Liver (tissue), 9 donors: ENCODE measurements around the gene HTR2B. TPM values are rescaled to one million over a fixed set of nuclear protein-coding genes. Genes with fewer than 3 reads are reported as not detected.
"Not testable (repeated sequence)": the region's sequence is repeated elsewhere in the genome, so short reads cannot be mapped to it uniquely, and the experiment has no call there.

Experiments used
- DNase-seq: peaks from one replicate; pipeline ENCODE4 v3.0.0-alpha.2; 2017; ENCODE audit warnings: low spot score
- H3K27ac ChIP-seq, 2 donors: one replicate each; pipeline ENCODE4 v1.7.0; 2013; ENCODE audit warnings: inconsistent platforms in 2 of 2, low read length in 2 of 2, control low read depth in 1 of 2, low read depth in 1 of 2, mild to moderate bottlenecking in 1 of 2
- H3K27me3 ChIP-seq, 4 donors: one replicate each; pipeline versions ENCODE4 v1.6.1 to v1.7.0; 2013; ENCODE audit warnings: low read length in 3 of 4, inconsistent platforms in 1 of 4, mild to moderate bottlenecking in 1 of 4, moderate library complexity in 1 of 4; ENCODE audit not compliant: control insufficient read depth in 4 of 4, insufficient read depth in 4 of 4
- H3K36me3 ChIP-seq, 4 donors: one replicate each; pipeline versions ENCODE4 v1.6.1 to v1.7.0; 2013; ENCODE audit warnings: low read length in 3 of 4, mild to moderate bottlenecking in 3 of 4, low read depth in 1 of 4, moderate library complexity in 1 of 4; ENCODE audit not compliant: control insufficient read depth in 4 of 4, insufficient read depth in 3 of 4
- H3K4me1 ChIP-seq, 4 donors: one replicate each; pipeline versions ENCODE4 v1.6.1 to v1.7.0; 2013; ENCODE audit warnings: low read length in 3 of 4, mild to moderate bottlenecking in 3 of 4, moderate library complexity in 1 of 4; ENCODE audit not compliant: control insufficient read depth in 4 of 4, insufficient read depth in 4 of 4
- H3K4me3 ChIP-seq, 3 donors: one replicate each; pipeline versions ENCODE4 v1.6.1 to v1.7.0; 2013; ENCODE audit warnings: low read length in 3 of 3, control low read depth in 1 of 3, low read depth in 1 of 3, mild to moderate bottlenecking in 1 of 3
- H3K9ac ChIP-seq, 2 donors: one replicate each; pipeline ENCODE4 v1.7.0; 2013; ENCODE audit warnings: low read length in 2 of 2, mild to moderate bottlenecking in 2 of 2, moderate library complexity in 2 of 2, control low read depth in 1 of 2, low read depth in 1 of 2
- H3K9me3 ChIP-seq, 4 donors: one replicate each; pipeline versions ENCODE4 v1.6.1 to v1.7.0; 2013; ENCODE audit warnings: low read length in 3 of 4; ENCODE audit not compliant: control insufficient read depth in 4 of 4
- CTCF ChIP-seq: fragments of 150-350 bp; IDR thresholded peaks from 2 replicates; pipeline ENCODE4 v1.5.1; 2017; ENCODE audit warnings: improper control_type of control experiment, low read depth, low read length; ENCODE audit not compliant: missing input control
- EGR1 ChIP-seq, 2 donors: IDR thresholded peaks; 2 replicates each; pipeline ENCODE4 v1.6.1; 2016 to 2018; ENCODE audit warnings: antibody characterized with exemption in 2 of 2, low read depth in 2 of 2
- FOXA1 ChIP-seq: IDR thresholded peaks from 2 replicates; pipeline ENCODE4 v1.6.1; 2016; ENCODE audit warnings: antibody characterized with exemption
- FOXA2 ChIP-seq: IDR thresholded peaks from 2 replicates; pipeline ENCODE4 v1.6.1; 2016; ENCODE audit warnings: antibody characterized with exemption
- GABPA ChIP-seq, 2 donors: IDR thresholded peaks in 1 of 2; conservative IDR thresholded peaks in 1 of 2; 2 replicates each; pipeline ENCODE4 v1.6.1; 2016; ENCODE audit warnings: antibody characterized with exemption in 2 of 2, mild to moderate bottlenecking in 1 of 2, moderate library complexity in 1 of 2
- HNF4A ChIP-seq, 2 donors: conservative IDR thresholded peaks; 2 replicates each; pipeline ENCODE4 v1.6.1; 2016; ENCODE audit warnings: antibody characterized with exemption in 2 of 2, mild to moderate bottlenecking in 2 of 2
- HNF4G ChIP-seq: IDR thresholded peaks from 2 replicates; pipeline ENCODE4 v1.6.1; 2016; ENCODE audit warnings: antibody characterized with exemption
- JUND ChIP-seq, 2 donors: IDR thresholded peaks; 2 replicates each; pipeline ENCODE4 v1.6.1; 2016; ENCODE audit warnings: antibody characterized with exemption in 2 of 2
- MAX ChIP-seq: IDR thresholded peaks from 2 replicates; pipeline ENCODE4 v1.6.1; 2016; ENCODE audit warnings: antibody characterized with exemption
- NR2F2 ChIP-seq: IDR thresholded peaks from 2 replicates; pipeline ENCODE4 v1.6.1; 2016; ENCODE audit warnings: antibody characterized with exemption
- RAD21 ChIP-seq, 2 donors: IDR thresholded peaks; 2 replicates each; pipeline ENCODE4 v1.6.1; 2016; ENCODE audit warnings: antibody characterized with exemption in 2 of 2, mild to moderate bottlenecking in 2 of 2
- REST ChIP-seq: IDR thresholded peaks from 2 replicates; pipeline ENCODE4 v1.6.1; 2016; ENCODE audit warnings: antibody characterized with exemption, mild to moderate bottlenecking
- RXRA ChIP-seq, 2 donors: IDR thresholded peaks; 2 replicates each; pipeline ENCODE4 v1.6.1; 2017 to 2018; ENCODE audit warnings: antibody characterized with exemption in 2 of 2, mild to moderate bottlenecking in 1 of 2
- SP1 ChIP-seq: IDR thresholded peaks from 2 replicates; pipeline ENCODE4 v1.6.1; 2018; ENCODE audit warnings: antibody characterized with exemption, mild to moderate bottlenecking
- TAF1 ChIP-seq: conservative IDR thresholded peaks from 2 replicates; pipeline ENCODE4 v1.6.1; 2016; ENCODE audit warnings: antibody characterized with exemption, mild to moderate bottlenecking
- YY1 ChIP-seq: IDR thresholded peaks from 2 replicates; pipeline ENCODE4 v1.6.1; 2016; ENCODE audit warnings: antibody characterized with exemption, mild to moderate bottlenecking
- ZBTB33 ChIP-seq: IDR thresholded peaks from 2 replicates; pipeline ENCODE4 v1.6.1; 2016; ENCODE audit warnings: antibody characterized with exemption
- WGBS: extraction: QIAGEN DNeasy Blood & Tissue Kit; methylation state at CpG from one replicate; pipeline ENCODE4 v1.1.7; 2013; 5-methylcytosine and 5-hydroxymethylcytosine counted together
- polyA plus RNA-seq, 2 donors: library from polyadenylated mRNA; stranded (reverse) in 1 of 2; unstranded in 1 of 2; fragments of 200-250 nt in 1 of 2; fragments of >200 nt in 1 of 2; fragmentation: Nextera tagmentation in 1 of 2; extraction: Ambion mirVana in 1 of 2; gene quantifications; one replicate each; pipeline versions ENCODE4 v1.2.1 to v1.2.3, GENCODE V29; 2013 to 2015
- total RNA-seq, 2 donors: library from RNA; depleted of rRNA; stranded (reverse); fragments of >200 nt; gene quantifications; one replicate each; pipeline ENCODE4 v1.2.3, GENCODE V29; 2014
- TF ChIP-seq, protein P1 (sequence below): IDR thresholded peaks from 2 replicates; pipeline ENCODE4 v1.6.1; 2016; ENCODE audit warnings: antibody characterized with exemption
- donor health status: healthy.
- donor health status: healthy.
- donor health status: healthy.
- donor health status: healthy.
- donor health status: healthy.

Gene HTR2B
- total and polyA plus RNA-seq, 4 donors: 0.09 to 1.0 (median 0.63) TPM

GRCh38 chr2:231068525-231069222 lies 56.2 kb downstream of the HTR2B start:
- H3K4me3 ChIP-seq: no peak overlapping the region
- TF ChIP-seq FOXA1: no peak
- no peak for TF ChIP-seq MAX
- no peak for TF ChIP-seq TAF1
- no peak for TF ChIP-seq CTCF
- no peak for TF ChIP-seq GABPA (IDR thresholded peaks at IDR 0.05 in 1 of 2, conservative IDR thresholded peaks at IDR 0.05 in 1 of 2)
- peak; percentile 60 for TF ChIP-seq FOXA2
- no peak for TF ChIP-seq HNF4G
- no peak for TF ChIP-seq REST
- no peak for TF ChIP-seq ZBTB33
- peak in 1 of 2 donors; percentile 42 for TF ChIP-seq RXRA (IDR thresholded peaks at IDR 0.05)
- peak in 1 of 2 donors; percentile 20 for TF ChIP-seq HNF4A (conservative IDR thresholded peaks at IDR 0.05)
- TF ChIP-seq NR2F2: no peak
- TF ChIP-seq SP1: no peak
- TF ChIP-seq RAD21 (IDR thresholded peaks at IDR 0.05): no peak
- TF ChIP-seq JUND (IDR thresholded peaks at IDR 0.05): peak in 1 of 2 donors; percentile 54
- peak; percentile 26 for TF ChIP-seq YY1
- TF ChIP-seq, protein P1, sequence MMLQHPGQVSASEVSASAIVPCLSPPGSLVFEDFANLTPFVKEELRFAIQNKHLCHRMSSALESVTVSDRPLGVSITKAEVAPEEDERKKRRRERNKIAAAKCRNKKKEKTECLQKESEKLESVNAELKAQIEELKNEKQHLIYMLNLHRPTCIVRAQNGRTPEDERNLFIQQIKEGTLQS: no peak
- no peak for TF ChIP-seq EGR1 (IDR thresholded peaks at IDR 0.05; ENCODE audit: low read depth in 2 of 2)
- H3K9ac ChIP-seq: no peak overlapping the region
- no peaks in the 10 kb centered on the region for H3K4me1 ChIP-seq
- H3K9me3 ChIP-seq: no peaks in the 10 kb centered on the region
- no peaks in the 10 kb centered on the region for H3K27me3 ChIP-seq
- WGBS: 84% methylated on average over 5 of the region's 5 CpGs
- peaks cover 8 to 65% (median 58%) of the 10 kb centered on the region in 4 donors for H3K36me3 ChIP-seq
- peak overlapping the region in 1 of 2 donors; percentile 40 for H3K27ac ChIP-seq
- no peak for DNase-seq

DNA sequence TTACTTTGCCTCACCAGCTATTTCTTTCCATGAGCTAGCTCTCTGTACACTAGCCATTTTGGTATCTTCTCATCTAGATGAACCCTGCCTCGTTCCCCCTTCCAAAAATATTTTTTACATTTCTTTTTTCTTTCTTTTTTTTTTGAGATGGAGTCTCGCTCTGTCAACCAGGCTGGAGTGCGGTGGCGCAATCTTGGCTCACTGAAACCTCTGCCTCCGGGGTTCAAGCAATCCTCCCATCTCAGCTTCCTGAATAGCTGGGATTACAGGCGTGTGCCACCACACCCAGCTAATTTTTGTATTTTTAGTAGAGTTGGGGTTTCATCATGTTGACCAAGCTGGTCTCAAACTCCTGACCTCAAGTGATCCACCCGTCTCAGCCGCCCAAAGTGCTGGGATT lies 57.3 kb downstream of the HTR2B start:
- not testable (repeated sequence) for H3K4me3 ChIP-seq, H3K4me1 ChIP-seq, H3K27me3 ChIP-seq, H3K9ac ChIP-seq, DNase-seq, H3K9me3 ChIP-seq
- WGBS: 92% methylated on average over 8 of the region's 8 CpGs
- Histone ChIP-seq H3K36me3 (peaks cover 8 to 66% (median 54%) of the 10 kb centered on the region in 4 donors), H3K27ac (peak overlapping the region in 1 of 2 donors; percentile 40)
